ENCODE results near the gene FBXO36.
"Not testable (repeated sequence)": the region's sequence is repeated elsewhere in the genome, so short reads cannot be mapped to it uniquely, and the experiment has no call there.

The FBXO36 gene

GRCh38 chr2:229922449-229923386 lies at the start of gene FBXO36:
TSS of gene FBXO36 (plus strand) at chr2:229922503. CDS start at chr2:229922514, 11 bp downstream.
- peak; percentile 94 for DNase-seq

GRCh38 chr2:229873123-229873581 lies 49.2 kb upstream of the FBXO36 start:
- peak; percentile 45 for DNase-seq

- DNase-seq: no peak
Observed at GRCh38 chr2:229874647-229875046, 47.7 kb upstream of the FBXO36 start.

- DNase-seq: no peak
Observed at GRCh38 chr2:229875549-229875948, 46.8 kb upstream of the FBXO36 start.

- no peak for DNase-seq
Observed at GRCh38 chr2:229879191-229879950, 42.9 kb upstream of the FBXO36 start.

GRCh38 chr2:229880892-229881586 lies 41.3 kb upstream of the FBXO36 start:
- no peak for DNase-seq

GRCh38 chr2:229882583-229882982 lies 39.7 kb upstream of the FBXO36 start:
- no peak for DNase-seq

- DNase-seq: no peak
Observed at GRCh38 chr2:229884775-229885699, 37.3 kb upstream of the FBXO36 start.

GRCh38 chr2:229887441-229887840 lies 34.9 kb upstream of the FBXO36 start:
- DNase-seq: no peak

- no peak for DNase-seq
Observed at GRCh38 chr2:229888031-229888430, 34.3 kb upstream of the FBXO36 start.

- no peak for DNase-seq
Observed at GRCh38 chr2:229889023-229889422, 33.3 kb upstream of the FBXO36 start.

- DNase-seq: no peak
Observed at GRCh38 chr2:229896857-229897256, 25.4 kb upstream of the FBXO36 start.

GRCh38 chr2:229899604-229900003 lies 22.7 kb upstream of the FBXO36 start:
- no peak for DNase-seq

GRCh38 chr2:229900012-229900411 lies 22.3 kb upstream of the FBXO36 start:
- no peak for DNase-seq

- DNase-seq: not testable (repeated sequence)
Observed at GRCh38 chr2:229900514-229900913, 21.8 kb upstream of the FBXO36 start.

GRCh38 chr2:229901819-229902218 lies 20.5 kb upstream of the FBXO36 start:
- DNase-seq: no peak

GRCh38 chr2:229903037-229903436 lies 19.3 kb upstream of the FBXO36 start:
- no peak for DNase-seq

- DNase-seq: no peak
Observed at GRCh38 chr2:229905601-229906000, 16.7 kb upstream of the FBXO36 start.

- peak; percentile 37 for DNase-seq
Observed at GRCh38 chr2:229909090-229909489, 13.2 kb upstream of the FBXO36 start.

- no peak for DNase-seq
Observed at GRCh38 chr2:229910147-229910831, 12.0 kb upstream of the FBXO36 start.

GRCh38 chr2:229910832-229911412 lies 11.4 kb upstream of the FBXO36 start:
- peak; percentile 71 for DNase-seq
